ENCODE results near the gene MTM1.

MTM1 gene

DNA sequence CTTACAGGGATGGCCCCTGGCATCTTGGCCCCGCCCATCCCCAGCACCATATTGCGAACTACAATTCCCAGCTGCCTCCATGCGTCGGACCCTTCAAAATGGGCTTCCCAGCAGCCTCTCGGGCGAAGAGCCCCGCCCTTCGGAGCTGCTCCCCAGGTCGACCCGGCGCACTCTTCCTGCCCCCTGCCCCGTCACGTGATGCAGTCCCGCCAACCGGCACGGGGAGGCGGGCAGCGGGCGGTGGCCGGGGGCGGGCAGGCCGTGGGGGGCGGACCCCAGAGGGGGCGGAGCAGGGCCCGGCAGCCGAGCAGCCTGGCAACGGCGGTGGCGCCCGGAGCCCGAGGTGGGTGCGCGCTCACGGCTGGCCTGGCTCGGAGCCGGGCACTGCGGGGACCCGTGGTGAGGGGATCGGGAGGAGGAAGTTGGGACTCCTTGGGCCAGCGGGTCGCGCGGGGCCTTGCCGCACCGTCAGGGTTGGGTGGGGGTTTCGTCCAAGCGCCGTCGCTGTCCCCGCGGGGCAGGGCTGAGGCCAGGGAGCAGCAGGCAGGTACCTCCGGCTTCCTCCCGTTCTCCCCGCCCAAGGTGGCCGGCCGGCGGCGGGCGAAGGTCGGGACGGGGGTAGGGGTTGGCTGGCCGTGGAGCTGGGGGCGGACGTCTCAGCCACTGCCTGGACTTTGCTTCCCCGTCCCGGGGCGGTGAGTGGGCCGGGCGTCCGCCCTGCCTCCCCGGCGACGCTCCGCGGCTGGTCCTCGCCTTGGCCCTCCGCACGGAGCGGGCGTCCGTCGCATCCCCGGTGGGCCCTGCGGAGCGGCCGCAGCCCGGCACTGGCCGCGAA lies at the start of gene MTM1:
TSS of gene MTM1 (plus strand) at position 302 of the 835 bp plus-strand sequence. CDS start 23,994 bp downstream, outside the sequence.
- DNase-seq: peak; percentile 99

DNA sequence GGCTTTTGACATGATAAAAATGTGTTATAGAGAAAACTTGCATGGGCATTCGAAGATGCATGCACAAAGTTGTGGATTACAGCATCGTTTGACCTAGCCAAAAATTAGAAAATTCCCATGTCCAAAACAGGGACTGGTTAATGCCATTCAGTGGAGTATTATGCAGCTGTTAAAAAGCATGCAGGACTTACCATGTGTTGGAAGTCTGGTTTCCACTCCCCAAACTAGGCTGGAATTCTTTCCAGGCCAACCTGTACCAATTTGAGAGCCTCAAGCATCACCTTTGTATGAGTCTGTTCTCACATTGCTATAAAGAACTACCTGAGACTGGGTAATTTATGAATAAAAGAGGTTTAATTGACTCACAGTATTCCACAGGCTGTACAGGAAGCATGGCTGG lies 45.9 kb upstream of the MTM1 start:
- no peak for DNase-seq

DNA sequence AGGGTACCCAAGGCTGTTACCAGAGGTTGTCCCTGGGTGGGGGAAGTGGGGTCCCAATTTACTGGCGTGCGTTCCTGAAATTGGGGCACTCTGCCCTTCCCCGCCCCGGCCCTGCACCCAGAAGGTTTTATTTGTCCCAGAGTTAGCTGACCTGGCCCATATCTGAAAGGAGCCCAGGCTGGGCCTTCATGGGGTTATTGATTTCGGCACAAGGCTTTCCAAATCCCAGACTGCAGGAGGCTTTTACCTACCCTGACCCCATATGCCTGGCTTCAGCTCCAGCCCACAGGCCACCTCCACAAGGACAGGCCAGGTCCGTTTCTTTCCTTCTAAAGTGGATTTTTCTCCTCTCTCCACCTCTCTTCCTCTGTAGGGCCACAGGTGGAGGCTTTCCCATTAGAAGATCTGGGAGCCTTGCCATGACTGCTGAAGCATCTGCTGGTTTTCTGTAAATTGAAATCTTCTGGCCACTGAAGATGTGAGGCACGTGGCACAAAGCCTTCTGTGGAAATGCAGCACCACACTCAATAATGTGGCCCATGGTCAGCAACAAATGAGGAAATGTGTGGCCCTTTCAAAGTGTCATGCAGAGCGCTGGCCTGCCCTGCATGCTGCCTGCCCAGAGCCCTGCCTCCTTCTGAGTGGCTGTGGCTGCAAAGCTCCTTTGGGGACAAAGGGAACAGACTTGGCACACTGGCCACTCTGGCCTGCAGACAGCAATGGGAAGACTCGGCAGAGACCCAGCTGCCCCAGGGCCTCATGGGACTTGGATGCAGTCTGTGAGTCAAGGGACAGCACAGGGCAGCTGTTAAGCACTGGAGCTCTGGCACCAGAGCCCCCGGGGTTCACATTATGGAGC lies 43.1 kb upstream of the MTM1 start:
- DNase-seq: no peak

DNA sequence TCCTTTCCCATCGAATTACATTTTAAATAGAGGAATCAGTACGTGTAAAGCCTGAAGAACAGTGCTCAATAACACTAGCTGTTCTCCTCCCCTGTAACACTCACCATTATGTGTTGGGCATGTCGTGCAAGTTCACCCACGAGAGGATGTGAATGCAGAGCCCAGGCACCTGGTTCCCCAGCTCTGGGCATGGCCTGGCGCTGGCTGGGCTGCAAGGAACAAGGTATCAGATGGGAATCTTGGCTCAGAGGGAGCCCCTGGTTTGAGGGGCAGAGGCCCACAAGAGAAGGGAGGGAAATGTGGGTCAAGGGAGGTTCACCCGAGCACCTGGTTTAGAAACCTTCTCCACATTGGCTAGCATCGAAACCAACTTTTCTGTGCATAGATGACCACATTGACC lies 41.7 kb upstream of the MTM1 start:
- DNase-seq: no peak

DNA sequence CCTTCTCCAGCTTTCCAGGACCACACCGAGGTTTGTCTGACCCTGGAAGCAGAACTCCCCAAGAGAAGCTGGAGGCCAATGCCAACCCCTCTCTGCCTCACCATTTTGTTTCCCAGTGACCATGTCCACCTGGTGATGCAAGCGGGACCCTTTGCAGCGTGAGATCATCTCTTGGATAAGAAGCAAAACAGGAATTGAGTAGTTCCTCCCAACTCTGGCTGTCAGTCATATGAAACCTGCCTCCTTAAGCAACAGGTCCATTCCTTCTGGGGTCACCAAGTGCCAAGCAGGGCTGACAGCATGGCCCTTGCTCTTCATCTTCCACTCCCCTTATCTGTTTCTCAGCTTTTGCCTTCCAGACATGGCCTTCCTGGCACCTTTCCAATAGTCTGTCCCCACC lies 41.3 kb upstream of the MTM1 start:
- DNase-seq: no peak

DNA sequence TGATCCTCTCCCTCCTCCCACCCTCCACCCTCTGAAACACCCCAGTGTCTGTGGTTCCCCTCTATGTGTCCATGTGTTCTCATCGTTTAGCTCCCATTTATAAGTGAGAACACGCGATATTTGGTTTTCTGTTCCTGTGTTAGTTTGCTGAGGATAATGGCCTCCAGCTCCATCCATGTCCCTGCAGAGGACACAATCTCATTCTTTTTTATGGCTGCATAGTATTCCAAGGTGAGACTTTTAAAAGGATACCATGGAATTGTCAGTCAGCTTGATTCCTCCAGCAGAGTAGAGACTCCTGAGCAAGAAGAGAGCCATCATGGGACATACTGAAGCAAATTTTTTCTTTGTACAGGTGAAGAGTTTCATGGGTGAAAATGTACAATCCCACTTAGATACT lies 38.8 kb upstream of the MTM1 start:
- DNase-seq: no peak

DNA sequence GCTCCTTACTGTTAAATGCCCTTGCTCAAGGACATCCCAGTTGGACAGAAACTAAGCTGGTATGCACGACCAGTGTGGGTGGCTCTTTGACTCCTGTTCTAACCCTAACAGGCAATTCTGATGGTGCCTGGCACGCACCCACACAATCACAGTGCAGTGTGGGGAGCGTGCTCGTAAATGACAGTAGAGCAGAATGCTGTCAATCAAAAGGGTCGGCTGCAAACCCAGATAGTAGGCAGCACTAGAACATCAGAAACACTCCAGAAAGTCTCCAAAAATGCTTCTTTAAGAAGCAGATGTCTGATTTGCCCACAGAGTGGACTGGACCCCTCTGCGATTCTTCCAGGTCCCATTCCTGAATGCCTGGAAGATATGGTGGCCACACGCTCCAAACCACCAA lies 37.6 kb upstream of the MTM1 start:
- no peak for DNase-seq

DNA sequence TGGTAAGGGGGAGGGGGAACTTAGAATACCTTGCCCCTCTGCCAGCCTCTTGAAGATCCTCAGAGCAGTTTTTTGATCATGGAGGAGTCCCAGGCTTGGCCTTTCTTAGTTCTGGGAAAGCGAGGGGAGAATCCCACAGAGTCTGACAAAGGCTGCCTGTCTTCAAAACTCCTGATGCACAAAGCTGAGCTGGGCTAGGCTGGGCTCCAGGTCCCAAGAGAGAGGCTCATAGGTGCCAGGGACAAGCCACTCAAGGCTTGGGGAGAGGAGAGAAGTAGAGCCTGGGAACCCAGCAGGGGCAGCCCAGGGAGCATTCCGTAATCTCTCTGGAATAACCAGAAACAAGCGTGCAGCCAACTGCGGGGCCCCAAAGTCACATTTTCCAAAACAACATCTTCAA lies 37.0 kb upstream of the MTM1 start:
- DNase-seq: no peak

DNA sequence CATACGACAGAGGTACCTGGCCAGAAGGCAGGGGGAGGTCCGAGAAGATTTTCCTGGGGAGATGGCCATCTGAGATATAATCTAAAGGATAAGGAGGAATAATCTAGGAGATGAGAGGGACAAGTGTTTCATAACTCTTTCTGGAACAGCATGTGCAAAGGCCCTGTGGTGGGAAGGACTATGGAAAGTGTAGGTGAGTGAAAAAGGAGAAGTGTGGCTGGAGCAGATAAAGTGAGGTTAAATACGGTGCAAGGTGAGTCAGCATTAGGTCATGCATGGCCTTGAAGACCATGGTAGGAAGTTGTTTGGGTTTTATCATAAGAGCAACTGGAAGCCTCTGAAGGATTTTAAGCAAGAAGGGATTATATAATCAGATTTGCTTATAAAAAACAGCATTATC lies 34.6 kb upstream of the MTM1 start:
- no peak for DNase-seq

DNA sequence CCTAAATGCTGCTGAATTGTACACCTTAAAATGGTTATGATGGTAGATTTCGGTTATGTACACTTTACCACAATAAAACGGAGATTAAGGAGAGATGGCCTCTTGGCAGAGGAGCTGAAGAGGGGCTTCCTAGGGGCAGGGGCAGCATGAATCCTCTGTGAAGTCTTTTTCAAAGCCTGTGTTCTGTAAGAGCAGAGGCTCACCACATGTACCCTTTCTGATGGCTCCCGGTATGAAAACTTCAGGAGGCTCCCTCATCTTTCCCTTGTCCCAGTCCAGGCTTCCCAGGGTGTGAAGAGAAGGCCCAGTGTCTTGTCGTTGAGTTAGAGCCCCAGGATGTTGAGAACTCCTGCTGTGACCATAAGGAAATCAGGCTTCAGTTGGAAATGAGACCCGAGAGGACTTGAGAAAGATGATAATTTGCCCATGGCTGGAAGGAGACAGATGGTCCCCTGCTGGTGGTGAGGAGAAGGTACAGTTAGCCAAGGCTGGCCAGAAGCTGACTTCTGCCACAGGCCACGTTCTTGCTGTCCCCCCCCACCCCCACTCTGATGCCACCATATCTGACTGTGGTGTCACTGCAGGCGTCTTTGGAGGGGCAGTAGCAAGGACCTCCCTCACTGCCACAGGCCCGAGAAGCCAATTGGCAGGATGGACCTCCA lies 31.8 kb upstream of the MTM1 start:
- no peak for DNase-seq

DNA sequence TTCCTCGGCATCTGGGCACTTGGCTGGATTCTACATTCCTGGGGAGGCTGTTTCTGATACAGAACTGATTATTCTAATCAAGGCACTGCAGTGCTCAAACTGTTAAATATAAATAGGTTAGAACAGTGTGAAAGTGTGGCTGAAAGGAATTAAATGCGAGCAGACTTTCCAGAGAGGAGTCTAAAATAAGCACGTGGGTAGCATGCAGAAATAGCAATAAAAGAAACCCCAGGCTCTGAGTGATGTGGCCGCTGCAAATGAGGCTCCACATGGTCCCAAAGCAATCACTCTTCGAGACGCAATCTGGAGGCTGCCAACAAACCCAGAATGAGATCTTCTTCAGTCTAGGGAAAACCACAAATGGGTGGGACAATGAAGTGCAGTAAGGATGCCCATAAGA lies 30.6 kb upstream of the MTM1 start:
- no peak for DNase-seq

DNA sequence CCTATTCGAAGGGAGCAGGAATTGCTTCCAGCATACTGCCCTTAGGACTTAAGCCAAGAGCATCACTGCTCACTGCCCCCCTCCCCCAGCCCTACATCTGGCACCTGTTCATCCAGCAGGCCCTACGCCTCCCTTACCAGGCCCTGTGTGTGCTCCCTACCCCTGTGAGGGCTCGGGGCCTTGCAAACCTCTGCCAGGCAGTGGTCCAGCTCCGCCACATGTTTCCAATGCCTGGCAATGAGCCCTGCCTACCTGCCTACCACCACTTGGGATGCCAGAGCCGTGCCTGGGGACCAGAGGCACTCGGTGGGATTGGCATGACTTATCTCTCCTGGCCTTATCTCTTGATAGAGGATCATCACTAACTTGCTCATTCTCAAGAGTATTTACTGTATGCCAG lies 27.5 kb upstream of the MTM1 start:
- peak; percentile 2 for DNase-seq

DNA sequence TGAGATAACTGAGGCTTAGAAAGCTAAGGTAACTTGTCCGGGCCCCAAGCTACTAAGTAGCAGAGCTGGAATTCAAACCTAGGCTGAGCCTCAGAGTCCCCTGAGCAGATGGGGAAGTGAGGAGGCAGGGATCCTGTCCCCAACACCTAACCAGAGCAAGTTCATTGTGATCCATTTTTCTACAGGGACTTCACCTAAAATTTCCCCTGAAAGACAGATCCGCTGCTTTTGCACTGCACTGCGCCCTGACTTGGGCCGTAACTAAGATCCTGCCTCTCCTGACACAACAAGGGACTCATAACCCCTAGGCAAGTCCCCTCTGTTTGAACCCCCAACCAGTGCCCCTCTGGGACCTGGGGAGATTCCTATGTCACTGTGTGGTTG lies 25.6 kb upstream of the MTM1 start:
- no peak for DNase-seq

DNA sequence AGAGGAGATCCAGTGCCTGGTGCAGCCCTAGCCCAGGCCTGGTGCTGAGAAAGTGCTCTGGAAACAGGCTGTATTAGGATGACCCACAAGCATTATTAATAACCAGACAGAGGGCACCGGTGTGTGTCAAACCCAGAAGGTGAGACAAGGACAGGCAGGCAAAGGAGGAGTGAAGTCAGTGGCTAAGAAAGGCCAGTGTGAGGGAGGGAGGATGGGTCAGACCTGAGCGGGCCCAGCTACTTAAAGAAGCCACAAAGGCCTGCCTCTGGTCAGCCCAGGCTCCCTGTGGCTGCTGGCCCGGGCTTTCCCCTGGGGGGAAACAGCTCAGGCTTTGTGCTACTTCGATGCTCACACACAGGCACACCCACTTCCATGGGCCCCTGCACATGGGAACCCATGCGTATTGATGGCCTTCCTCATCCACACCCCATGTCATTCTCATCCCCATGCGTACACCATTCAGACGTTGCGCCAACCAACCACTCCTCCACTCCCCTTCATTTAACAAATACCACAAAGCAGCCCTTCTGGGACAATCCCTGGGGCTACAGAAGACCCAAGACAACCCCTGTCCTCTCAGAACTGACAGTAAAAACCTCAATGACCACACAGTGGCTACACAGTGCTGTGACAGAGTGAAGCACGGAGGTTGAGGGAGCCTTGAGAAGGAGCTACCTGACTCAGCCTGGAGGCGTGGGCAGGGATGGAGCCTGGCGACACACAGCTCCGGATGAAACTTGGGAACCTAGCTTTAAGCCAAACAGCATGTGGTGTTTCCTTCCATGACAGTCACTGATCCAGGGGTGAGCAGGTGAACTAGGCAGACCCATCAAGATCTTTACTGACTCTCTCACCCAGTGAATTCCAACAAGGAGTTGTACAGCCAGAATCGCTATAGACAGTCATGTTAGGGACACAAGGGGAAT lies 24.9 kb upstream of the MTM1 start:
- DNase-seq: no peak

DNA sequence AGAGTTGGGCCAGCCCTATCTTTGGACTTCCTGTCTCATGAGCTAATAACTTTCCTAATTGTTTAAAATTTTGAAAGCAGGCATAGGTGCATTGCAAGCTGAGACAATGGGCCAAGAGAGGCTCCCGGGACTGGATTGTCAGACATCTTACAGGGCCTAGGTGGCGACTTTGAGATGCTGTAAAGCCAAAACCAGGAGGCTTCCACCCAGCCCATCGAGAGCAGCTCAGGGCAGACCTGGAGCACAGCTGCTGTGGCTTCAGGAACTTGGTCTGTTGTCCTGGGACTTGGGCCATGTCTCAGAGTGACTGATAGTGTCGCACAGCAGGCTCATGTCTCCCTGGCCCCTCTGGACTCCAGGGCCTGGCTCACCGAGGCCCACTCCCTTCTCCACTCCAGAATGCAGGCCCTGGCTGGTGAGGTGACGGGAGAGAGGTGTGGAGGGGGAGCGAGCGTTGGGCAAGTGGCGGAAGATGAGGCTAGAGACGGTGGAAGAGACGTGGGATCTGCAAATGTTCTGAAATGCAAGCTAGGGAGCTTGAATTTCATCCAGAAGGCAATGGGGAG lies 24.1 kb upstream of the MTM1 start:
- DNase-seq: no peak

DNA sequence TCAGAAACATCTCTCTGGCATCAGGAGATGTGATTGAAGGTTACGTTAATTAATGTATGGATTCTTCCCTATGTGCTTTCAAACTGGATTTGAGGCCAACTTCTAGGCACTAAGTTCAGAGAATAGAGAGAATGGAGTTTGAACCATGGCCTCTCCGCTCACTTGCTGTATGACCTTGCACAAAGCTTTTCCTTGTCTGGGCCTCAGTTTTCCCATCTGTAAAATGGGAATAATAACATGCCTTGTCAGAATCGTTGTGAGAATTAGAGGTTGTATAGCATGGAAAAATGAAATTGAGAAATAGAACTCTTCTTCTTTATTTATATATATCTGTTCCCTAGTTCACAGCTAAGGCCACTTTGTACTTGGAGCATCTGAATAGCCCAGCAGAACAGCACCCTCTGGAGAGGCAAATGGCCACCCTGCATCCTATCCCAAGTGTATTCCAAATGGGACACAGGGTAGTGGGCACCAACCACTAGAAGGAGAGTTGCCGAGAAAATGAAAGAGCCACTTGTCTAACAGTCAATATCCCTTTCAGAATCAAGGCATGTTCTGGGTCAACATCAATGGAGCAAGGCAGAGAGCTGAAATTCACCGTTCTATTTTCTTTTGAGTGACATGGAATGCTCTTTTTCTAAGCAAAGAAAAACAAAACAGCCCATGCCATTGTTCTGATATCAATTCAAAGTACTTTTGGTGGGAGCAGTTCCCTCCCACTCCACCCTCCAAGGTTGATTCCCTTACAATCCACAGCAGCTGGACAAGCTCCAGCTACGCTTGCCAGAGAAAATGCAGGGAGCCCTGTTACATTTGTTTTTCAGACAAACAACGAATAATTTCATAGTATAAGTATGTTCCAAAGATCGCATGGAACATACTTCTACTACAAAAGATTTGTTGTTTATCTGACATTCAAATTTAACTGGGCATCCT lies 23.3 kb upstream of the MTM1 start:
- DNase-seq: no peak

DNA sequence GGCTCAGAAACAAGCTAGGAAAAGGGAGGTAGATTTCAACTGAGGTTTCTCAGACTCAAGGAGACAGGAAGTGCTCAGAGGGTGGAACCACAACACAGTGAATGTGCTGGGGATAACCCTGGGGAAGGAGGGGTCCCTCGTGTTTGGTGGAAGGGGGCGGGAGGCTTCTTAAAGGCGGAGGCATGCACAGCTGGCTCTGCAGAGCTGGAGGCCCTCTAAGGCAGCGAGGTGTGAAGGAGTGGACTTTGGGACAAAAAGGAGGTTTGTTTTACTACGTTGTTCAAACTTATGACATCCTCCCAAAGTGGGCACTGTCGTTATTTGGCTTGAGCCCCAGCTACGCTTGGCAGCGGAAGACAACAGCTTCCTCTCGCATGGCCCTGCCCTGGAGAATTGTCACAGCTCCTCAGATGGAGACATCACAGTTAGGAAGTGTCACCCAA lies 21.7 kb upstream of the MTM1 start:
- DNase-seq: no peak

DNA sequence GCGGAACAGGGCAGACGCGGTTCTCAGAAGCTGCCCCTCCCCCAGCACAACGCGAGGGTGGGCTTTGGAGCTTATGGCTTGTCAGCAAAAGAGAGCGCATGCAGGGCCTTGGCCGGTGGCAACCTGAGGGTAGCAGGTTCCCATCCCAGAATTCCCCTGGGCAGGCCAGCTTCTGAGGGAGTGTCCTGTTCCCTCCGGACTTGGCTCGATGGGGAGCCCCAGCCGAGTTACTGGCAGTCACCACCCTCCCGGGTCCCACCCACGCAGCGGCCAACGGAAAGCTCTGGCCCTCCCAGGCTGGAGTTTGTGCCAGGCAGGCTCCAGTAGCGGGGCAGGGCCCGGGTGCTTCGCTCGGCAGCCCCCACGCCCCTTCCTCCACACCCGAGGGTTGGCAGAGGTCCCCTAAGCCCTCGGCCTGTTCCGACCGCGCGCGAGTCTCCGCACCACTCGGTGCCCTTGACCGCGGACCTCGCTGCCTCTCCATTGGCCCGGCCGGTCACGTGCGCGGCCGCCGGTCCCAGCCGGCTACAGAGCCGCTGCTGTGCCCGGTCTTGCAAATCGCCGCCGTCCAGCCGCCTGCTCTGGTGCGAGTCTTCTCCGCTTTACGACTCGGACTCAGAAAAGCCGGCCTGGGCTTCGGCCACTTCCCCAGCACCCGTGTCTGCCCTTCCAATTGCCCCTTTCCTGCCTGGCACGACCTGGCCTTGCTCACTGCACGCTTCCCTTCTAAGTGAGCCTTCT lies 20.9 kb upstream of the MTM1 start:
- DNase-seq: peak; percentile 58

DNA sequence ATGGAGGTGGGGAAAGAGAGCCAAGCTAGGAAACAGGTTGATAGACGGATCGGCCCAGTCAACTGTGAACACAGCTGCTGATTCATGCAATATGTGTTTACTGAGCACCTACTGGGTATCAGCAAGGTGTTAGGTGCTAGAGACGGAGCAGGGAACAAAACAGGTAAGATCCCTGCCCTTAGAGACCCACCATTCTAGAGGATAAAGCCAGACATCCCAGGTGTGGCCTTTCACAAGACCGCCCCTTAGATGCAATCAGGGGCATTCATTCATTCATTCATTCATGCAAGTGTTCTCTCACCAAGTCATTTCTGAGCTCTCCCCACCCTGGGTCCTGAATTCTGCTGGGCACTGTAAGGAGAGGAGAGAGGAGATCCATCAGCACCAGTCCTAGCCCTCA lies 20.2 kb upstream of the MTM1 start:
- no peak for DNase-seq

DNA sequence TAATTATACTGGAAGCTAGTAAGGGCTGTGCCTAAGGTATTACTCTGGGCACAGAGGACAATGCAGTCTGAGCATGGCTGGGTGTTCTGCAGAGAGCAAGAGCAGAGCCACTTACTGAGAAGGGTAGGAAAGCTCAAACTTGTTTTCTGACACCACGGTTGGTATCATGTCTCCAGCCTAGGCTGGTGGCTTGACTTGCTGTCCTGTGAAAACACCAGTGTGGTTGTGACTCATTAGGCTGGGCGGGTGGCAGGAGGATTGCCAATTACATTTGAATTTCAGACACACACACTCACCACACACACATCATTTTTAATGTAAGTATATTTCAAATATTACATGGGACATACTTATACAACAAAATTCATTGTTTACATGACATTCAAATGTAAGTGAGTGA lies 19.7 kb upstream of the MTM1 start:
- no peak for DNase-seq
